Activated naive CD8-positive, alpha-beta T cell (primary cell): ENCODE data around the gene AFDN.

Experiments
- H3K27ac Mint-ChIP-seq: one replicate; pipeline ENCODE4 v1.8.0; 2021; ENCODE audit warnings: mixed read lengths
- H3K27me3 Mint-ChIP-seq: one replicate; pipeline ENCODE4 v1.8.0; 2021; ENCODE audit warnings: mixed read lengths
- H3K36me3 Mint-ChIP-seq: one replicate; pipeline ENCODE4 v1.8.0; 2021; ENCODE audit warnings: mixed read lengths
- H3K4me1 Mint-ChIP-seq: one replicate; pipeline ENCODE4 v1.8.0; 2021; ENCODE audit warnings: low read depth, mixed read lengths
- H3K4me3 Mint-ChIP-seq: one replicate; pipeline ENCODE4 v1.8.0; 2021; ENCODE audit warnings: mild to moderate bottlenecking, mixed read lengths
- H3K9me3 Mint-ChIP-seq: one replicate; pipeline ENCODE4 v1.8.0; 2021; ENCODE audit warnings: low read depth, mixed read lengths

Gene AFDN

DNA sequence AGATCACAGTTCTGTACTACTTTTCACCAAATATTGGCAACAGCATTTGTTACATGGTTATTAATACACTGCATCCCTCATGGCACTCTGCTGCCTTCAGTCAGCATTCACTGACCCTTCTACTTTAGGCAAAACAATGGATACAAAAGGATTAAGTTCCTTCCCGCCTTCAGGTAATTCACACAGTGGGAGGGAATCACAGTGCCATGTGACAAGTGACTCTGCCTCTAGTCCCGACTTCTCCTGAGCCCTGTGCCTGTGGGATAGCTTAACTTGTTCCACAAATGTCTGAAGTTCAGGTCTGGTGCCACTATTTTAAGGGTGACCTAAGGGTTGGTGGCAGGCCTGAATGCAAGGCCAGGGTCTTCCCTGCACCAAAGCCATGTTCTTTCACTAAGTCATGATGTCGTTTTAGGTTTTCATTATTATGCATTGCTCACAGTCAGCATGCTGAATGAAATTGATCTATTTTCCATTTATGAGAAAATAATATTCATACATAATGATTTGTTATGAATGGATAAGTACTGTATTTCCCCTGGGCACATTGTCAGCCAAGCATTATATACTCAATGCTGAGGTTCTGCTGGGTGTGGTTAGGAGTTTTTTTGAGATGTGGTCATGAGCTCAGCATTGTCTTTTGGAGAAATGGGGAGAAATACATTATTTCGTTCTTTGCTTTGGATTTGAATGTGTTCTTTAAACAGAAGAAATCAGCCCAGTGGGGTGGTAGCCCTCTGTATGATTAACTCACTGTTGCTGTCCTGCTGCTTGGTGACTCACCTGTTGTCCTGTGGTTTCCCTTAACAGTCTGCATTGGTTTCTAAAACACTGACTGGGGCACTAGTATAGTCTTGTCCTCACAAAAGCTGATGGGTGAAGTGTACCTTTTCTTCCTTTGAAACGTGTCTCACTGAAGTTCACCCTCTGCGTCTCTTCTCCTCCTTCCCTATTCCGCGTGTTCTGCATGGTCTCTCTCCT is 66.4 kb downstream of the AFDN start:
- H3K9me3 Mint-ChIP-seq: no peaks in the 10 kb centered on the region

DNA sequence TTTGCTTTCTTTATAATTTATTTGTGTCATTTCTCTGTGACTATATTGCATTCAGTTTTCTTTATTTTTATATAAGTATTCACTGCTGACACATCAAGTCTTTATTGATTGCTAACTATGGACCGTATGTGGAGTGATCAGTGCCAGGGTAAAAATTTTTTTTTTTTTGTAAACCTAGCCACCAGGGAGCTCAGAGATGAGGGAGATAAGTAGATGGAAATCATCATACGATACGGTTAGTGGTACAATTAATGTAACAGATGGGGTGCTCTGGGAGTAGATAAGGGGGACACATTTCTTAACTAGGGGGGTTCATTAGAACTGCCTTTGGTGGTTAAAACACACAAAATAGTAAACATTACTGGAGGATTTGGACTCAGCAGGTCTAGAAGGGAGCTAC is 68.3 kb downstream of the AFDN start:
- Mint-ChIP-seq H3K36me3 (no peaks in the 10 kb centered on the region), H3K4me1 (no peaks in the 10 kb centered on the region), H3K27me3 (no peaks in the 10 kb centered on the region), H3K9me3 (no peaks in the 10 kb centered on the region), H3K27ac (no peak overlapping the region), H3K4me3 (no peak overlapping the region)

More for the DNA sequence above, 66.4 kb downstream of the AFDN start:
- Mint-ChIP-seq H3K4me1 (no peaks in the 10 kb centered on the region), H3K36me3 (no peaks in the 10 kb centered on the region), H3K27me3 (no peaks in the 10 kb centered on the region), H3K4me3 (no peak overlapping the region), H3K27ac (no peak overlapping the region)

DNA sequence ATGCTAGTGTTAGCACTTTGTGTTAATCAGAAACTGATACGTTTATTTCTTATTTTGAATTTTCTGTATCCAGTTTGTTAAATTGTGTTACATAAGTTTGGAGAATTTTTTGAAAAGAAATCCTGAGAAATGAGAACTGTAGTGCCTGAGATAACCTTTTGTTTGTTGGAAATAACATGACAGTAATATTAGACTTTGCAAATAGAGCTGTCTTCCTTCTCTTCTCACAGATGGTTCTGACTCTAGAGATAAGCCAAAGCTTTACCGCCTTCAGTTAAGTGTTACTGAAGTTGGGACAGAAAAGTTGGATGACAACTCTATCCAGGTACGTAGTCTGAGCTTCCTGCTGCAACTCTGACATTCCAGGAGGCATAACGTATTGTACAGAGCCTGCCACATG is 69.9 kb downstream of the AFDN start:
- H3K4me1 Mint-ChIP-seq: no peaks in the 10 kb centered on the region
- no peaks in the 10 kb centered on the region for H3K27me3 Mint-ChIP-seq
- no peaks in the 10 kb centered on the region for H3K36me3 Mint-ChIP-seq
- H3K9me3 Mint-ChIP-seq: no peaks in the 10 kb centered on the region
- no peak overlapping the region for H3K4me3 Mint-ChIP-seq
- H3K27ac Mint-ChIP-seq: no peak overlapping the region

DNA sequence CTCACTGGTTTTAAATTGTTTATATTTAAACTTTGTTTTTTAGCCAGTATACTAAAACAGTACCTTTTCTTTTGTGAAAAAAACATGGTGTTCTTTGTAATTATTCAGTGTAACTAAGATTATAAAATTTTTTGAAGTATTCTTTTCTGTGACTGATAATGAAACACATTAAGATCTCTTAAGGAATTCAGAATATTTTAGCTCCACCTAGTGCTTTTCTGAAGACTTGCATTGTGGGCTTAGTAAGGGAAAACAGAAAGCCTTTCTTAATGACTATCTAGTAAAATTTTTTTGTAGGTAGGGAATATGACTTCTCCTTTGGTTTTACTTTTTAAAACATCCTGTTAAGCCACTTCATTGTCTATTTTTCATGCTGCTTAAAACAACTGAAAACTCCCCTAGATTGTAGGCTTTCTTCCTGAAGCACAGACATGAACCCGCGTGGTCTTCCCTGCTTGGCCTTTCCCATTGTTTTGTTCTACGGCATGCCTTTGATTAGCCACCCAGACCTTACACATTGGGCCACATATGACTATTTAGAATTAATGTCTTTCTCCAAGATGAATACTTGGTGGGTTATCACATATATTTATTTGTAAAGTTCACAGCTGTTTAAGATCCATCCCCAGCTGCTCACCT is 72.1 kb downstream of the AFDN start:
- no peak overlapping the region for H3K4me3 Mint-ChIP-seq
- H3K27me3 Mint-ChIP-seq: no peaks in the 10 kb centered on the region
- no peaks in the 10 kb centered on the region for H3K9me3 Mint-ChIP-seq
- H3K27ac Mint-ChIP-seq: no peak overlapping the region
- H3K4me1 Mint-ChIP-seq: no peaks in the 10 kb centered on the region
- H3K36me3 Mint-ChIP-seq: no peaks in the 10 kb centered on the region

DNA sequence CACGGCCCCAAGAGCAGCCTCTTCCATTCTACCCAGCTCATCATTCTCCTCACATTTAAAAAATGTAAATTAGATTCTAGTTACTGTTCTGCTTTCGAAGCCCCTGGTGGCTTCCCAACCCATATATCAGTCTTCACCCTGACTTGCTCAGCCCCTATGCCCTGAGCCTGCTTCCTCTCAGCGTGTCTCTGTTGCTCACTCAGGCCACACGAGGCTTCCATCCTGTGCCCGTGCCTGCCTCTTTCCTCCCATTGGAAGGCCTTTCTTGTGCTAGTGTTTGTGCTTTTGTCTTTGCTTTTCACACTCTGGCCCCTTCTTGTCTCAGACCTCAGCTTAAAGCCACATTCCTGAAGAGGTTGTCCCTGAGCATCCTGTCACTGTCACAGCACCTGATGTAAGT is 78.1 kb downstream of the AFDN start:
- no peak overlapping the region for H3K27ac Mint-ChIP-seq
- H3K27me3 Mint-ChIP-seq: no peaks in the 10 kb centered on the region

GRCh38 chr6:167906899-167907298 is 80.2 kb downstream of the AFDN start:
- Mint-ChIP-seq H3K4me3 (no peak overlapping the region), H3K9me3 (no peaks in the 10 kb centered on the region), H3K27ac (no peak overlapping the region), H3K4me1 (no peaks in the 10 kb centered on the region), H3K36me3 (no peaks in the 10 kb centered on the region), H3K27me3 (no peaks in the 10 kb centered on the region)

More for the DNA sequence above, 78.1 kb downstream of the AFDN start:
- Mint-ChIP-seq H3K4me3 (no peak overlapping the region), H3K36me3 (no peaks in the 10 kb centered on the region), H3K9me3 (no peaks in the 10 kb centered on the region), H3K4me1 (no peaks in the 10 kb centered on the region)

GRCh38 chr6:167907837-167908681 is 81.3 kb downstream of the AFDN start:
- Mint-ChIP-seq H3K4me3 (no peak overlapping the region), H3K36me3 (no peaks in the 10 kb centered on the region), H3K9me3 (no peaks in the 10 kb centered on the region), H3K27ac (no peak overlapping the region), H3K27me3 (no peaks in the 10 kb centered on the region), H3K4me1 (no peaks in the 10 kb centered on the region)

- Mint-ChIP-seq H3K27ac (no peak overlapping the region), H3K36me3 (no peaks in the 10 kb centered on the region), H3K27me3 (peaks cover 4% of the 10 kb centered on the region), H3K9me3 (no peaks in the 10 kb centered on the region), H3K4me1 (no peaks in the 10 kb centered on the region), H3K4me3 (no peak overlapping the region)
These were observed 83.3 kb downstream of the AFDN start for GRCh38 chr6:167910007-167910406.

DNA sequence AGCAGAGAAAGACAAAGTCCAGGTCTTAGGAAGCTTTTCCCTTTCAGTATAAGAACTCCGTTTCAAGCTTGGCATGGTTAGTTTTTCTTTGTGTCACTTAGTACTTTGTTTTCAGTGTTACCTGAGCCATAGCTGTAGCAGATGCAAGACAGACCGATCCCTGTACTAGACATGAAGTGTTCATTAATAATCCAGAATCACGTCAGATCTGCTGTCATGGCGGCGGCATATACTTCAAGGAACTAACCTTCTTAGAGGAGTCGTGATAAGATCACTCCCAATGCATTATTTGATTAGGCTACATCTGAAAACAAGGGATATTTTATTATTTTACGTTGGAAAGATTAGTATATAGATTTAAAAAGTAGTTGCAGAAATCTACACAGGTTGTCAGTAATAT is 83.9 kb downstream of the AFDN start:
- H3K27ac Mint-ChIP-seq: no peak overlapping the region
- no peaks in the 10 kb centered on the region for H3K4me1 Mint-ChIP-seq
- peaks cover 4% of the 10 kb centered on the region for H3K27me3 Mint-ChIP-seq
- no peaks in the 10 kb centered on the region for H3K36me3 Mint-ChIP-seq
- H3K9me3 Mint-ChIP-seq: no peaks in the 10 kb centered on the region
- H3K4me3 Mint-ChIP-seq: no peak overlapping the region

DNA sequence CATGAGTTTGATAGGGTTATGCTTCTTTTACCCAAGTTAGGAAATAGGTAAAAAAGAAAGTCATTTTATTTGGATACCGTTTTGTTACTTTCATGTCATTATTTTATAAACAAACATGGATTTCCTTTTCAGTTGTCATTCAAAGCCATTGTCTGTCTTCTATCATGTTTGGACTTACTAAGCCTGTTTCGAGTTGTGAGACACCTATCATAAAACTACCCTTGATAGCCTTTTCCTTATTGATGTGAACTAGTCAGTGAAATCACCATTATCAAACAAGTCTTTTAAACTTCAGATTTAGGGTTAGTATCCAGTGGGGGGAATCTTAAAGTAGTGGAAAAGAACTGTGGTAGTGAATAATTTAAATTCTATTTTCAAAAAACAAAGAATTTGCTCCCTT is 85.8 kb downstream of the AFDN start:
- Mint-ChIP-seq H3K36me3 (no peaks in the 10 kb centered on the region), H3K9me3 (no peaks in the 10 kb centered on the region), H3K4me1 (no peaks in the 10 kb centered on the region), H3K27ac (no peak overlapping the region), H3K27me3 (peaks cover 4% of the 10 kb centered on the region), H3K4me3 (no peak overlapping the region)

DNA sequence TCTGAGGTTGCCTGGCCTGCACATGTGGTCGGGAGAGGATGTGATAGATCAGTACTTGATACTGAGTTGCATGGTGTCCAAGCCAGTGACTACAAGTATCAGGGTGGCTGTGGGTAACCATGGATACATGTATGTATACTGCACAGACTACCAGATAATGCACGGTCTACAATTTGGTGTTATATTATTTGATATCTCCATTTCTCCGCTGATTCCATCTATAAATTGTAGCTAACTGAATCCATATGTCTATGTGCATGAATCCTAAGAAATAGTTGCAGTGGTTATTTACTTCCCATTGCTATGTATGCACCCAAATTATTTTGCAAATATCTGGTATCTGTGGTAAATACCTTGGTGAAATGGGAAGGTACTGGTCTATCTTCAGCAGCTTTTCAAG is 87.0 kb downstream of the AFDN start:
- H3K36me3 Mint-ChIP-seq: no peaks in the 10 kb centered on the region
- no peaks in the 10 kb centered on the region for H3K9me3 Mint-ChIP-seq
- H3K4me3 Mint-ChIP-seq: no peak overlapping the region
- H3K27ac Mint-ChIP-seq: no peak overlapping the region
- peaks cover 4% of the 10 kb centered on the region for H3K27me3 Mint-ChIP-seq
- no peaks in the 10 kb centered on the region for H3K4me1 Mint-ChIP-seq

GRCh38 chr6:167915139-167915538 is 88.4 kb downstream of the AFDN start:
- Mint-ChIP-seq H3K4me1 (no peaks in the 10 kb centered on the region), H3K9me3 (no peaks in the 10 kb centered on the region), H3K27me3 (peaks cover 4% of the 10 kb centered on the region), H3K27ac (no peak overlapping the region), H3K36me3 (peaks cover 4% of the 10 kb centered on the region), H3K4me3 (no peak overlapping the region)

DNA sequence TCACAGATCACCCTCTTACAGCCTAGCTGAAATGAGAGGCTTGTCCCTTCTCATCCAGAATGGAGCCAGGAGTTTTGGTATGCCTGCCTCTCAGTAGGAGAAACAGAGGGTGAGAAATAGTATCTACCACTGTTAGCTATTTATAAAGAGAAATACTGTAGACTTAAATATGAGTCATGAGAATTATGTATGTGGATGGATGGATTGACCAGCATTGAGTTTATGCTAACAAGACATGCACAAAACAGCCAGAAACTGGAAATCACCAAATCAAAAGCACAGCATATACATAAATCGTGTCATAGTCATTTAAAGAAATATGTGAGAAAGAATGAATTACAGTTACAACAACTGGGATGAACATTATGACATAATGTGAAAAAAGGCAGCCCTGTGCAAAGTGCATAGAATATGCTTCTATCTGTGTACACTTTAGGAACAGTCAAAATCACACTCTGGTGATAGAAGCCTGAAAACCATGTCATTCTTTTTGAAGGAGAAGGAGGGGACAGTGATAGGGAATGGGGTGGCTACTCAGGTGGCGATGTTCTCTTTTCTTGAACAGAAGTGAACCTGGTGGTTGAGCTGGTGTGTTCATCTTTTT is 90.9 kb downstream of the AFDN start:
- Mint-ChIP-seq H3K27ac (no peak overlapping the region), H3K27me3 (peaks cover 4% of the 10 kb centered on the region), H3K4me3 (no peak overlapping the region), H3K9me3 (no peaks in the 10 kb centered on the region), H3K4me1 (no peaks in the 10 kb centered on the region), H3K36me3 (peaks cover 4% of the 10 kb centered on the region)

DNA sequence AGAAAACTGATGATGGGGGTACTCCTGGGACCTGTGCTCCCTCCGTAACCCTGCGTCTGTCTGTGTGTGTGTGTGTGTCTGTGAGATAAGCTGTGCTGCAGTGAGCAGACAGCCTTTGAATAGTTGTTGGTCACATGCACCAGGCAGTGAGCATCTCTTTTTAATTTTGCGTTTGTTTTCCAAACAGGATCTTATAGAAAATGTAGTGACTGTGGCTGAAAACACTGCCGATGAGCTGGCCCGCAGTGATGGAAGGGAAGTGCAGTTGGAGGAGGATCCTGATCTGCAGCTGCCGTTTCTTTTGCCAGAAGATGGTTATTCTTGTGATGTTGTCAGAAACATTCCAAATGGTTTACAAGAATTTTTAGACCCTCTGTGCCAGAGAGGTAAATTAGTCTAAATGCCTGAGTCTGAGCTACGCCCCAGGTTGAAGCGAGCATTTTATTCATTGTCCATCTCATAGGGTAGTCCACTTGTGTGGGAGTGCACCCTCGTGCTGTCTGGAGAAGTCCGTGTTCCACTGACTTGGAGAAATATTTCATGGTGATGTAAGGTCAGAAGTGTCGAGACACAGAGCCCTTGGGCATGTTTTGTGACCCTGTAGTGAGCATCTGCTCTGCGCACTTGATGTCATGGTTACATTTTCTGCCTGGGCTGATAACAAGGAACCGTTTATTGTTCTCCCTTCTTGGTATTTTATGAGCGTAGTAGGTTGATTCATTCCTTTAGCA is 92.0 kb downstream of the AFDN start:
- H3K4me3 Mint-ChIP-seq: no peak overlapping the region
- H3K27ac Mint-ChIP-seq: no peak overlapping the region
- H3K36me3 Mint-ChIP-seq: peaks cover 4% of the 10 kb centered on the region
- no peaks in the 10 kb centered on the region for H3K9me3 Mint-ChIP-seq
- no peaks in the 10 kb centered on the region for H3K4me1 Mint-ChIP-seq
- peaks cover 2% of the 10 kb centered on the region for H3K27me3 Mint-ChIP-seq
